AML-193 (cell line): ENCODE results near the gene RNF135.
"Not testable (repeated sequence)": the region's sequence is repeated elsewhere in the genome, so short reads cannot be mapped to it uniquely, and the experiment has no call there.

ENCODE experiments used
- DNase-seq, 2 experiments: peaks; one replicate each; lab custom pipeline; 2025; lab: John Stamatoyannopoulos, UW

Gene RNF135

GRCh38 chr17:30997842-30998241 is 27.0 kb downstream of the RNF135 start:
- no peak for DNase-seq

- DNase-seq = no peak
Measured at GRCh38 chr17:31002047-31002446, 31.2 kb downstream of the RNF135 start.

- DNase-seq = no peak
Measured at GRCh38 chr17:31003225-31003866, 32.5 kb downstream of the RNF135 start.

- DNase-seq = no peak
Measured at GRCh38 chr17:31004160-31004559, 33.3 kb downstream of the RNF135 start.

- DNase-seq = no peak
Measured at GRCh38 chr17:31007695-31008373, 37.0 kb downstream of the RNF135 start.

- DNase-seq = no peak
Measured at GRCh38 chr17:31008374-31009041, 37.7 kb downstream of the RNF135 start.

- not testable (repeated sequence) for DNase-seq
Measured at GRCh38 chr17:31009042-31009702, 38.3 kb downstream of the RNF135 start.

- DNase-seq = not testable (repeated sequence)
Measured at GRCh38 chr17:31010014-31010413, 39.2 kb downstream of the RNF135 start.

GRCh38 chr17:31013844-31014243 is 43.0 kb downstream of the RNF135 start:
- DNase-seq = no peak

- no peak for DNase-seq
Measured at GRCh38 chr17:31015639-31016038, 44.8 kb downstream of the RNF135 start.

GRCh38 chr17:31019004-31019403 is 48.2 kb downstream of the RNF135 start:
- no peak for DNase-seq

- not testable (repeated sequence) for DNase-seq
Measured at GRCh38 chr17:31023171-31023570, 52.3 kb downstream of the RNF135 start.

- no peak for DNase-seq
Measured at GRCh38 chr17:31031841-31032240, 61.0 kb downstream of the RNF135 start.

- not testable (repeated sequence) for DNase-seq
Measured at GRCh38 chr17:31035611-31036010, 64.8 kb downstream of the RNF135 start.

- DNase-seq = not testable (repeated sequence)
Measured at GRCh38 chr17:31040837-31041236, 70.0 kb downstream of the RNF135 start.

- DNase-seq = not testable (repeated sequence)
Measured at GRCh38 chr17:31042378-31042777, 71.5 kb downstream of the RNF135 start.

GRCh38 chr17:31046856-31047425 is 76.1 kb downstream of the RNF135 start:
- not testable (repeated sequence) for DNase-seq

GRCh38 chr17:31048142-31048541 is 77.3 kb downstream of the RNF135 start:
- DNase-seq = no peak

GRCh38 chr17:31048780-31049179 is 77.9 kb downstream of the RNF135 start:
- no peak for DNase-seq
